ENCODE measurements around the gene LIN54. TPM values are rescaled to one million over a fixed set of nuclear protein-coding genes. Genes with fewer than 3 reads are reported as not detected.

The LIN54 gene
- total and polyA plus RNA-seq, 9 of the 15 experiments (the other 6 are each of a cell fraction or from before 2014, with no cell fraction given): 2.2 to 22.5 (median 15.8) TPM

DNA sequence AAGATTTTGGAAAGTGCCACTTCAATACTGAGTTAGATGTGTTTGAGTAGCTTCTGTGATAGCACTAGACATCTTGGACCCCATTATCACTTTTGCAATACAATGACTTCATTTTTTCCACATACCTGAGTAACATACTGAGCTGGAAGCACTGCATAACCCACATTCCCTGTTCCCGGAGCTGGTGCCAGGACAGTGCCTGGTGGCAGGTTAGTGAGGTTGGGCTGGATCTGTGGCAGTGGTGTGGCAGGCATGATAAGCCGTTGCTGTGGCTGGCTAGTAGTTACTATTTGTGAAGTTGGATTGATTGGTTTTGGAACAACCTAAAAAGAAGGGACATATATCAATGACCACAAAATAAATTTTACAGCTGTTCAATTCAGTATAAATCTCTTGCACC, 71.2 kb downstream of the LIN54 start (continued):
- TF ChIP-seq NR2C1 (IDR thresholded peaks at IDR 0.05) (no peak), NR2C1 (tag; IDR thresholded peaks at IDR 0.05) (no peak), EZH2 (IDR thresholded peaks at IDR 0.05; ENCODE audit: borderline replicate concordance, low read depth, low read length) (no peak), CBX3 (IDR thresholded peaks at IDR 0.05; ENCODE audit: borderline replicate concordance in 1 of 2, low read length in 2 of 2) (no peak), CEBPB (tag; IDR thresholded peaks at IDR 0.05) (no peak), CBFA2T2 (conservative IDR thresholded peaks at IDR 0.05) (no peak), ZNF212 (CRISPR knock-in tag; IDR thresholded peaks at IDR 0.05) (no peak), ZNF584 (CRISPR knock-in tag; IDR thresholded peaks at IDR 0.05; ENCODE audit: low read depth) (no peak), MAFK (IDR thresholded peaks at IDR 0.05; ENCODE audit: low read length) (no peak), ARNT (IDR thresholded peaks at IDR 0.05) (no peak)
- TF ChIP-seq, protein P1, sequence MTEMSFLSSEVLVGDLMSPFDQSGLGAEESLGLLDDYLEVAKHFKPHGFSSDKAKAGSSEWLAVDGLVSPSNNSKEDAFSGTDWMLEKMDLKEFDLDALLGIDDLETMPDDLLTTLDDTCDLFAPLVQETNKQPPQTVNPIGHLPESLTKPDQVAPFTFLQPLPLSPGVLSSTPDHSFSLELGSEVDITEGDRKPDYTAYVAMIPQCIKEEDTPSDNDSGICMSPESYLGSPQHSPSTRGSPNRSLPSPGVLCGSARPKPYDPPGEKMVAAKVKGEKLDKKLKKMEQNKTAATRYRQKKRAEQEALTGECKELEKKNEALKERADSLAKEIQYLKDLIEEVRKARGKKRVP (CRISPR knock-in tag; IDR thresholded peaks at IDR 0.05): no peak
- TF ChIP-seq, protein P2, sequence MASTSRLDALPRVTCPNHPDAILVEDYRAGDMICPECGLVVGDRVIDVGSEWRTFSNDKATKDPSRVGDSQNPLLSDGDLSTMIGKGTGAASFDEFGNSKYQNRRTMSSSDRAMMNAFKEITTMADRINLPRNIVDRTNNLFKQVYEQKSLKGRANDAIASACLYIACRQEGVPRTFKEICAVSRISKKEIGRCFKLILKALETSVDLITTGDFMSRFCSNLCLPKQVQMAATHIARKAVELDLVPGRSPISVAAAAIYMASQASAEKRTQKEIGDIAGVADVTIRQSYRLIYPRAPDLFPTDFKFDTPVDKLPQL (IDR thresholded peaks at IDR 0.05; ENCODE audit: extremely low read depth, insufficient read length): no peak

DNA sequence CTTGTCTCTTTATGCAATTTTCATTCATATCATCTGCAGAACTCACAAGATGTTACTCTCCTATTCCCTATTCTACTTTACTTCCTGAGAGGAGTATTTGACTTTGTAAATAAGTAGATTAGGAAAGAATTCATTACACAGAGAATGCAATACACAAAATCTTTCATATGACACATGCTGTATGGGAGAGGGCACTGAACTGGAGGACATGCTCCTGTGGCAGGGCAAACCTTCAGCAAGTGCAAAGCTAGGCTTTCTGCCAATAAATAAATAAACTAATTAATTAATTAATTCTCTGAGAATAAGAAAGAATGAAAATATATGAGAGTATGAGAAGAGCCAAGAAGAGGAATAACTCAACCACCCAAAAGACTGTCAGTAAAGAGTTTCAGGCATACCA, 76.2 kb downstream of the LIN54 start:
- no peak overlapping the region for H3K27ac ChIP-seq (ENCODE audit: extremely low read depth, low read depth, low read length)
- no peak for TF ChIP-seq SMARCC2 (IDR thresholded peaks at IDR 0.05; ENCODE audit: low read depth)
- TF ChIP-seq FUS (optimal IDR thresholded peaks at IDR 0.05; ENCODE audit: low read depth, low read length): no peak
- TF ChIP-seq, protein P3, sequence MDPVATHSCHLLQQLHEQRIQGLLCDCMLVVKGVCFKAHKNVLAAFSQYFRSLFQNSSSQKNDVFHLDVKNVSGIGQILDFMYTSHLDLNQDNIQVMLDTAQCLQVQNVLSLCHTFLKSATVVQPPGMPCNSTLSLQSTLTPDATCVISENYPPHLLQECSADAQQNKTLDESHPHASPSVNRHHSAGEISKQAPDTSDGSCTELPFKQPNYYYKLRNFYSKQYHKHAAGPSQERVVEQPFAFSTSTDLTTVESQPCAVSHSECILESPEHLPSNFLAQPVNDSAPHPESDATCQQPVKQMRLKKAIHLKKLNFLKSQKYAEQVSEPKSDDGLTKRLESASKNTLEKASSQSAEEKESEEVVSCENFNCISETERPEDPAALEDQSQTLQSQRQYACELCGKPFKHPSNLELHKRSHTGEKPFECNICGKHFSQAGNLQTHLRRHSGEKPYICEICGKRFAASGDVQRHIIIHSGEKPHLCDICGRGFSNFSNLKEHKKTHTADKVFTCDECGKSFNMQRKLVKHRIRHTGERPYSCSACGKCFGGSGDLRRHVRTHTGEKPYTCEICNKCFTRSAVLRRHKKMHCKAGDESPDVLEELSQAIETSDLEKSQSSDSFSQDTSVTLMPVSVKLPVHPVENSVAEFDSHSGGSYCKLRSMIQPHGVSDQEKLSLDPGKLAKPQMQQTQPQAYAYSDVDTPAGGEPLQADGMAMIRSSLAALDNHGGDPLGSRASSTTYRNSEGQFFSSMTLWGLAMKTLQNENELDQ (CRISPR knock-in tag; IDR thresholded peaks at IDR 0.05; ENCODE audit: borderline replicate concordance): no peak
- no peak for TF ChIP-seq SMAD3 (CRISPR knock-in tag; conservative IDR thresholded peaks at IDR 0.05)
- TF ChIP-seq TBL1XR1 (IDR thresholded peaks at IDR 0.05; ENCODE audit: low read length in 2 of 2): no peak
- H3K4me1 ChIP-seq (replicated peaks in 1 of 2; ENCODE audit: control insufficient read depth in 2 of 2, insufficient read depth in 2 of 2, low read length in 2 of 2): no peaks in the 10 kb centered on the region
- BruUV-seq (replicated peaks): no TSS peak
- no peaks in the 10 kb centered on the region for H3K27me3 ChIP-seq (ENCODE audit: control insufficient read depth in 2 of 2, insufficient read depth in 2 of 2, low read length in 2 of 2)
- peaks cover 72% of the 10 kb centered on the region for H3K36me3 ChIP-seq (ENCODE audit: control insufficient read depth, insufficient read depth, low read length)
- no peaks in the 10 kb centered on the region for H3K79me2 ChIP-seq (ENCODE audit: control insufficient read depth, insufficient read depth, low read length)
- H3K9ac ChIP-seq (ENCODE audit: insufficient read depth in 1 of 2, low read depth in 2 of 2, low read length in 2 of 2): no peak overlapping the region
- ChIA-PET POLR2A (interaction anchor here (1.0 kb wide), 1 partner anchor 25 kb away, joined by 3 read pairs; no protein-coding TSS in a partner anchor), CTCF (ENCODE audit: low intra/inter-chr PET ratio) (no interaction called here)
- no peak for ATAC-seq
- in situ Hi-C loops (cut with MboI) (no loop called here), intact Hi-C loops (cut with micrococcal nuclease) (no loop called here)
- no peaks in the 10 kb centered on the region for H4K20me1 ChIP-seq (replicated peaks; ENCODE audit: control insufficient read depth, insufficient read depth, low read length)
- no peaks in the 10 kb centered on the region for H3K9me1 ChIP-seq (ENCODE audit: control insufficient read depth, insufficient read depth, low read length)
- H2AFZ ChIP-seq (ENCODE audit: low read depth, low read length): no peak overlapping the region
- H3K9me3 ChIP-seq (replicated peaks; ENCODE audit: control insufficient read depth, insufficient read depth, low read depth, low read length): no peaks in the 10 kb centered on the region
- no peak overlapping the region for H3K4me3 ChIP-seq
- FAIRE-seq: no peak
- H3K4me2 ChIP-seq (ENCODE audit: insufficient read depth, low read length): no peak overlapping the region
- DNase-seq (ENCODE audit: extremely low read depth in 1 of 4, low spot score in 3 of 4): no peak
